NT2/D1 (cell line): ENCODE data around the gene C1QTNF5.
"Not testable (repeated sequence)": the region's sequence is repeated elsewhere in the genome, so short reads cannot be mapped to it uniquely, and the experiment has no call there.

Experiments
- DNase-seq: peaks from one replicate; pipeline ENCODE4 v3.0.0-alpha.2; 2011; ENCODE audit warnings: low read depth, low spot score
- H3K27me3 ChIP-seq: 2 replicates; pipeline ENCODE4 v1.6.0; 2011; ENCODE audit warnings: mild to moderate bottlenecking; ENCODE audit not compliant: insufficient read length, insufficient read depth
- H3K36me3 ChIP-seq: 2 replicates; pipeline ENCODE4 v1.6.1; 2011; ENCODE audit warnings: mild to moderate bottlenecking, low read length, mixed read lengths; ENCODE audit not compliant: insufficient read depth, insufficient read length
- H3K4me1 ChIP-seq: 2 replicates; pipeline ENCODE4 v1.5.1; 2011; ENCODE audit not compliant: insufficient read depth, insufficient read length
- H3K4me3 ChIP-seq: 2 replicates; pipeline ENCODE4 v1.5.1; 2011; ENCODE audit warnings: low read depth; ENCODE audit not compliant: insufficient read length
- H3K9ac ChIP-seq: 2 replicates; pipeline ENCODE4 v1.6.0; 2011; ENCODE audit warnings: low read depth; ENCODE audit not compliant: insufficient read length
- H3K9me3 ChIP-seq: 2 replicates; pipeline ENCODE4 v1.5.1; 2011; ENCODE audit warnings: mild to moderate bottlenecking, low read length; ENCODE audit not compliant: insufficient read depth
- SUZ12 ChIP-seq: IDR thresholded peaks from 2 replicates; pipeline ENCODE4 v1.6.1; 2011; ENCODE audit not compliant: insufficient read length, insufficient read depth; ENCODE audit errors: extremely low read depth
- YY1 ChIP-seq: IDR thresholded peaks from 2 replicates; pipeline ENCODE4 v1.6.1; 2011; ENCODE audit not compliant: insufficient read length, insufficient read depth
- ZNF274 ChIP-seq: IDR thresholded peaks from 2 replicates; pipeline ENCODE4 v1.6.1; 2011; ENCODE audit warnings: mild to moderate bottlenecking, low read depth, low read length

Gene C1QTNF5, protein sequence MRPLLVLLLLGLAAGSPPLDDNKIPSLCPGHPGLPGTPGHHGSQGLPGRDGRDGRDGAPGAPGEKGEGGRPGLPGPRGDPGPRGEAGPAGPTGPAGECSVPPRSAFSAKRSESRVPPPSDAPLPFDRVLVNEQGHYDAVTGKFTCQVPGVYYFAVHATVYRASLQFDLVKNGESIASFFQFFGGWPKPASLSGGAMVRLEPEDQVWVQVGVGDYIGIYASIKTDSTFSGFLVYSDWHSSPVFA

DNA sequence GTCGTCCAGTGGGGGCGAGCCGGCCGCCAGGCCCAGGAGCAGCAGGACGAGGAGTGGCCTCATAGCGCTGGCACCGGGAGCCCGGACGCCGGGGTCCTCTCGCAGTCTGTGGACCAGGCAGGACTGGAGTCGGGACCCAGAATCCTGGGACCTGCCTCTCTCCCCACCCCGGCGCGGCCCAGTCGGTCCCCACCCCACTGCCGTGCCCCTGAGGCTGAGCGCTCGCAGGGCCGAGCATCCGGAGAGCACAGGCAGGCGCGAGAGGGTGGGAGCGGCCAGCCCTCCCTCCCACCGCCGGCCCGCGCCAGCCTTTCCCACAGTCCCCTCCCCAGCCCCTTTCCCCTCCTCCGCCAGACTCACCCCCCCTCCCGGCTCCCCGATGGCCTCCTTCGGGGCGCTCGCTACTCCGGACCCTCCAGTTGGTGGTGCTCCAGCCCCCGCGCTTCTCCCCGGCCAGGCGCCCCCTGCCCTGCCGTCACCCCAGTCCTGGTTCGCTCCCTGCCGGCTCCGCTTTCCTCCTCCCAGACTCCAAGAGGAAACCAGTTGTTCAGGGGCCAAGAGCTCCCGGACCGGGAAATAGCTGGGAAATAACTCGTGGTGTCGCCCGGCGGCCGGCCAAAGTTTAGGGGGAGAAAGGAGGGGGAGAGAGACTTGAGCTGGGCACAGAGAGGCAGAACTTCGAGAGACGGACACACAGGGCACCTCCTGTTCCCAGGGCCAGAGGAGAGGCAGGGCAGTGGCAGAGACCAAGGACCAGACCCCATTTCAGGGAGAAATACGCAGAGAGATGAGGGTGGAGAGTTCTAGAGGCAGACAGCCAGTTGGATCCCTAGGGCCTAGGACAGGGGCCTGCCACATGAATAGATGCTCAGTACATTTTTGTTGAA is at the start of gene C1QTNF5:
TSS of gene C1QTNF5 (minus strand) at position 549 of the 887 bp plus-strand sequence. CDS start at position 63, 486 bp downstream.
- H3K4me3 ChIP-seq, result peak within 1 kb of the TSS; percentile 50
- peak within 1 kb of the TSS; percentile 87 for H3K9ac ChIP-seq
- TF ChIP-seq ZNF274, result no peak
- no peak for TF ChIP-seq YY1
- TF ChIP-seq SUZ12, result no peak
- peaks cover 20% of the 10 kb centered on the region for H3K4me1 ChIP-seq
- peaks cover 32% of the 10 kb centered on the region for H3K27me3 ChIP-seq
- H3K36me3 ChIP-seq, result peaks cover 14% of the 10 kb centered on the region
- no peak for DNase-seq
- no peaks in the 10 kb centered on the region for H3K9me3 ChIP-seq

DNA sequence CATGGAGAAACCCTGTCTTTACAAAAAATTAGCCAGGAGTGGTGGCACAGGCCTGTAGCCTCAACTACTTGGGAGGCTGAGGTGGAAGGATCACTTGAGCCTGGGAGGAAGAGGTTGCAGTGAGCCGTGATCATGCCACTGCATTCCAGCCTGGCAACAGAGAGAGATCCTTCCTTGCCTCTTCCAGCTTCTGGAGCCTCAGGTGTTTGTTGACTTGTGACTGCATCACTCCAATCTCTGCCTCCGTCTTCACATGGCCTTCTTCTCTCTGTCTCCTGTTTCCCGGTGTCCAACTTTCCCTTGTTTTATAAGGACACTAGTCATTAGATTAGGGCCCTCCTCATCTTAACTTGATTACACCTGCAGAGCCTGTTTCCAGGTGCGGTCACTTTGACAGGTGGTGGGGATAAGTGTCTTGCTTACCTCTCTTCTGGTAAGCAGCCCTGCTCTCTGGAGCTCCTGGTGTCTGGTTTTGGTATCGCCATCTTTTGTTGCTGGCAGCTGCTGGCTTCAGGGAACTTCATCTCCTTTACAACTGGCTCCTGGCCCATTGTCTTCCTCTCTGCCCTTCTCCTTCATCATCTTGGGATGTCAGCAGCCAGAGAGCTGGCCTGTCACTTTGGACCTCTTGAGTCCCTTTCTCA is 49.0 kb upstream of the C1QTNF5 start:
- Histone ChIP-seq H3K27me3 (no peaks in the 10 kb centered on the region), H3K4me1 (no peaks in the 10 kb centered on the region), H3K9ac (no peak overlapping the region), H3K4me3 (no peak overlapping the region), H3K9me3 (no peaks in the 10 kb centered on the region), H3K36me3 (no peaks in the 10 kb centered on the region)
- TF ChIP-seq SUZ12 (no peak), ZNF274 (no peak), YY1 (no peak)
- DNase-seq, result peak; percentile 32

DNA sequence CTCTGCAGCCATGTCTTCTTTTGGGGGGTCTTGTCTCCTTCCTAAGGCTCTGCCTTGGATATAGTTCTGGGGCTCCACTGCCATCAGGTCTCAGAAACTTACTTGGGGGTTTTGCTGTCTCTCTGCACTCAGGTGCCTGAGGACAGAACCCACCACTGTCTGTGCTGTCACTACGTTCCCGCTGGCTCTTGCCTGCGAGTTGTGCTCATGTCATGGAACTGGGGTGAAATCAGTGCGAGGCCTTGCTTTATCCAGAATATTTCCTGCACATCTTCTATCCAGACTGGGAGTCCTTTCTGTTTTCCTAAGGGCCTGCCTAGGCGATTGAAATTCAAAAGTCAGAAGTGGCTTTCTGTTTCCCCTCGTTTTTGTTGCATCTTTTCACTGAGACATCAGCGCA is 47.4 kb upstream of the C1QTNF5 start:
- Histone ChIP-seq H3K27me3 (no peaks in the 10 kb centered on the region), H3K36me3 (no peaks in the 10 kb centered on the region), H3K9ac (no peak overlapping the region), H3K4me3 (no peak overlapping the region), H3K4me1 (no peaks in the 10 kb centered on the region), H3K9me3 (no peaks in the 10 kb centered on the region)
- TF ChIP-seq SUZ12, result no peak
- no peak for TF ChIP-seq YY1
- TF ChIP-seq ZNF274, result no peak
- DNase-seq, result no peak

DNA sequence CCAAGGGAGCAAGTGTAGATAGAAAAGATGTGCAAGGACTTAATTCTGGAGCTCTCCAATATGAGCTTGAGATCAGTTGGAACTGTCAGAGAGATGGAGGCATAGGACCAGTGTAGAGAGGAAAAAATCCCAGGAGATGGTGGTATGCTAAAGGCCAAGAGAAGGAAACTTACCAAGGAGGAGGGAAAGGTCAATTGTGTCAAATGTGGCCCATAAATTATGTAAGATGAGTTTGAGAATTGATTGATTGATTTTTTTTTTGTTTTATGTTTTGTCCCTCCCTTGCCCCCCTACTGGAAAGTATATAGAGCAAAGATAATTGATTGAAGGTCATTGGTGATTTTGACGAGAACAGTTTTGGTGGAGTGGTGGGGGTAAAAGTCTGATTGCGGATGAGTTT is 43.6 kb upstream of the C1QTNF5 start:
- H3K27me3 ChIP-seq, result peaks cover 8% of the 10 kb centered on the region
- H3K36me3 ChIP-seq, result no peaks in the 10 kb centered on the region
- DNase-seq, result no peak
- H3K4me3 ChIP-seq, result no peak overlapping the region
- peaks cover 6% of the 10 kb centered on the region for H3K4me1 ChIP-seq
- TF ChIP-seq SUZ12, result no peak
- TF ChIP-seq YY1, result no peak
- no peak for TF ChIP-seq ZNF274
- no peaks in the 10 kb centered on the region for H3K9me3 ChIP-seq
- H3K9ac ChIP-seq, result no peak overlapping the region

DNA sequence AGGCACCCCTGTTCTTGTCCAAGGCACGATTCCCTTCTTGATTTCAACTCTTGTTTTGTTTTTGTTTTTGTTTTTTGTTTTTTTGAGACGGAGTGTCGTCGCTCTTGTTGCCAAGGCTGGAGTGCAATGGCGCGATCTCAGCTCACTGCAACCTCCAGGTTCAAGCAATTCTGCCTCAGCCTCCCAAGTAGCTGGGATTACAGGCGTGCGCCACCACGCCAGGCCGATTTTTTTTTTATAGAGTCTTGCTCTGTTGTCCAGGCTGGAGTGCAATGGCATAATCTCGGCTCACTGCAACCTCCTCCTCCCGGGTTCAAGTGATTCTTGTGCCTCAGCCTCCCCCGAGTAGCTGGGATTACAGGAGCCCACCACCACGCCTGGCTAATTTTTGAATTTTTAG is 41.8 kb upstream of the C1QTNF5 start:
- H3K4me3 ChIP-seq, H3K9me3 ChIP-seq, H3K4me1 ChIP-seq, H3K36me3 ChIP-seq, H3K27me3 ChIP-seq, H3K9ac ChIP-seq, DNase-seq: not testable (repeated sequence)

DNA sequence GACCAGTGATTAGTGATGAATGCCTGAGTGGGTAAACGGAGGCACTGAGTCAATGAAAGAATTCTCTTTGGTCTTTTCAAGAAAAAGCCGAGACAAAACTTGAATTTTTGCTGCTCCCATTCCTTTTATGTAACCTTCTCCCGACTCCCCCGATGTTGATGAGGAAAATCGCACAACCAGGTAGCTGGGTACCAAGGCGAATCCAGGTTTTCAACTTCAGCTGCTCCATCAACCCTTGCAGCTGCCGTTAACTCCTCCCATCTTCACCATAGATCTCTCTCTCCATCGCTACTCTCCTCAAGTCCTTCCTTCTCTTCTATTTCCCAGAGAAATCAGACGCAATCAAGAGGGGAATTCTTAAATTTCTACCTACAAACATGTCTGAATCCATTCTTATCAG is 41.4 kb upstream of the C1QTNF5 start:
- Histone ChIP-seq H3K9me3 (no peaks in the 10 kb centered on the region), H3K36me3 (no peaks in the 10 kb centered on the region), H3K4me1 (peaks cover 12% of the 10 kb centered on the region), H3K4me3 (peak overlapping the region; percentile 56), H3K27me3 (peaks cover 8% of the 10 kb centered on the region), H3K9ac (peak overlapping the region; percentile 53)
- no peak for TF ChIP-seq YY1
- no peak for TF ChIP-seq ZNF274
- no peak for TF ChIP-seq SUZ12
- no peak for DNase-seq

DNA sequence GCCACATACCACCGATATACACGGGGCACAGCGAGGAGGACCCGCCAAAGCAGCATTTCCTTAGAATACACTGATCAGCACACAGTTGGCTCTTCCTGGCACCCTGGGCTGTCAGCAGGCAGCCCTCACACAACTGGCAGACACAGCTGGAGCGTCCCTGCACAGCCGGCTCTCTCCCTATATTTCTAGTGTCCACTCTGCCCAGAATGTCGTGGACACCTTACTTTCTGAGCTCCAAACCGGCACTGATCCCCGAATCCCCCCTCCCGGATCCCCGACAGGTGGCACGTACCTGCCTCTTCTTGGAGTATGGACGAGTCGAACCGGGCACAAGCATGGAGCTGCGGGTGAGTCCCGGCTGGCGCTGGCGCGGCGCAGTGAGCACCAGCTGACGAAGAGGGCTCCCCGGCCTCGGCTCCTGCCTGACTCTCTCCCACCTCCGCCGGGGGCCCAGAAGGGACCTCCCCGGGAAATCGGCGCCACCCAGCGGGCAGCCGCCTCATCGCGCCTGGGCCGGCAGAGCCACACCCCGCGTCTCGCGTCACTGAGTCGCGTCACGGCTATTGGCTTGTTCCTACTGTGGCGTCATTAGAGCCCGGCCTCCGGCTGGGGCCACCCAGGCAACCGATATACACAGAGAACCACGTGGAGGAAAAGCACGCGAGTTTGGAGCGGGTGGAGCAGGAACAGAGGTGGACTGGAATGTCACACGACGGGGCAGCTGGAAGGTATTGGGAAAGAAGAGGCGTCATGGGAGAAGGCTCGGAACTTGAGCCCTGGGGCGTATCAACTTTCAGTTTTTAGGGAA is 40.7 kb upstream of the C1QTNF5 start, which contains the start of gene USP2:
TSS of gene USP2 (minus strand) at position 510 of the 808 bp plus-strand sequence. CDS start 8,210 bp downstream, outside the sequence.
- Histone ChIP-seq H3K4me1 (peaks cover 17% of the 10 kb centered on the region), H3K27me3 (peaks cover 8% of the 10 kb centered on the region), H3K9me3 (no peaks in the 10 kb centered on the region), H3K36me3 (no peaks in the 10 kb centered on the region), H3K9ac (peak within 1 kb of the TSS; percentile 62), H3K4me3 (peak within 1 kb of the TSS; percentile 56)
- DNase-seq, result peak; percentile 86
- TF ChIP-seq ZNF274 (no peak), SUZ12 (no peak), YY1 (no peak)
